ENCODE results near the gene TIAM1.
A peak's percentile ranks its signal among the peaks of the same experiment; 100 is the strongest.

TIAM1 gene

GRCh38 chr21:31158789-31159581, 185.1 kb downstream of the TIAM1 start:
- no peak overlapping the region for H3K4me3 Mint-ChIP-seq
- no peaks in the 10 kb centered on the region for H3K27me3 Mint-ChIP-seq
- no peaks in the 10 kb centered on the region for H3K9me3 Mint-ChIP-seq
- H3K4me1 Mint-ChIP-seq (ENCODE audit: low read depth): peaks cover 48% of the 10 kb centered on the region
- peaks cover 72% of the 10 kb centered on the region for H3K36me3 Mint-ChIP-seq (ENCODE audit: low read depth)
- no peak overlapping the region for H3K27ac Mint-ChIP-seq
- intact Hi-C loops (cut with micrococcal nuclease): no loop called here

- H3K27ac Mint-ChIP-seq: no peak overlapping the region
Observed at GRCh38 chr21:31157756-31158155, 186.3 kb downstream of the TIAM1 start.

GRCh38 chr21:31156662-31157061, 187.4 kb downstream of the TIAM1 start:
- intact Hi-C loops (cut with micrococcal nuclease): no loop called here
- H3K4me3 Mint-ChIP-seq: no peak overlapping the region
- peaks cover 28% of the 10 kb centered on the region for H3K4me1 Mint-ChIP-seq (ENCODE audit: low read depth)
- H3K27me3 Mint-ChIP-seq: no peaks in the 10 kb centered on the region
- H3K36me3 Mint-ChIP-seq (ENCODE audit: low read depth): peaks cover 80% of the 10 kb centered on the region
- H3K27ac Mint-ChIP-seq: no peak overlapping the region
- H3K9me3 Mint-ChIP-seq: no peaks in the 10 kb centered on the region

More at GRCh38 chr21:31157756-31158155, 186.3 kb downstream of the TIAM1 start:
- Mint-ChIP-seq H3K4me3 (no peak overlapping the region), H3K4me1 (ENCODE audit: low read depth) (peaks cover 38% of the 10 kb centered on the region), H3K27me3 (no peaks in the 10 kb centered on the region), H3K9me3 (no peaks in the 10 kb centered on the region), H3K36me3 (ENCODE audit: low read depth) (peaks cover 72% of the 10 kb centered on the region)
- intact Hi-C loops (cut with micrococcal nuclease): no loop called here

- Mint-ChIP-seq H3K36me3 (ENCODE audit: low read depth) (peaks cover 85% of the 10 kb centered on the region), H3K4me3 (no peak overlapping the region), H3K27ac (no peak overlapping the region), H3K4me1 (ENCODE audit: low read depth) (peaks cover 24% of the 10 kb centered on the region), H3K9me3 (no peaks in the 10 kb centered on the region), H3K27me3 (no peaks in the 10 kb centered on the region)
- intact Hi-C loops (cut with micrococcal nuclease): no loop called here
Observed at GRCh38 chr21:31156169-31156568, 187.9 kb downstream of the TIAM1 start.

- intact Hi-C loops (cut with micrococcal nuclease): no loop called here
- no peaks in the 10 kb centered on the region for H3K27me3 Mint-ChIP-seq
- peaks cover 99% of the 10 kb centered on the region for H3K36me3 Mint-ChIP-seq (ENCODE audit: low read depth)
- no peak overlapping the region for H3K4me3 Mint-ChIP-seq
- H3K27ac Mint-ChIP-seq: no peak overlapping the region
- H3K4me1 Mint-ChIP-seq (ENCODE audit: low read depth): no peaks in the 10 kb centered on the region
- no peaks in the 10 kb centered on the region for H3K9me3 Mint-ChIP-seq
Observed at GRCh38 chr21:31151156-31152045, 192.7 kb downstream of the TIAM1 start.

GRCh38 chr21:31145274-31145673, 198.8 kb downstream of the TIAM1 start:
- H3K4me3 Mint-ChIP-seq: no peak overlapping the region
- H3K9me3 Mint-ChIP-seq: no peaks in the 10 kb centered on the region
- peaks cover 95% of the 10 kb centered on the region for H3K36me3 Mint-ChIP-seq (ENCODE audit: low read depth)
- no peak overlapping the region for H3K27ac Mint-ChIP-seq
- intact Hi-C loops (cut with micrococcal nuclease): no loop called here
- H3K27me3 Mint-ChIP-seq: no peaks in the 10 kb centered on the region
- no peaks in the 10 kb centered on the region for H3K4me1 Mint-ChIP-seq (ENCODE audit: low read depth)

- H3K27ac Mint-ChIP-seq: no peak overlapping the region
- H3K36me3 Mint-ChIP-seq (ENCODE audit: low read depth): peaks cover 90% of the 10 kb centered on the region
- intact Hi-C loops (cut with micrococcal nuclease): no loop called here
- H3K27me3 Mint-ChIP-seq: no peaks in the 10 kb centered on the region
- no peaks in the 10 kb centered on the region for H3K9me3 Mint-ChIP-seq
- peaks cover 7% of the 10 kb centered on the region for H3K4me1 Mint-ChIP-seq (ENCODE audit: low read depth)
- H3K4me3 Mint-ChIP-seq: no peak overlapping the region
Observed at GRCh38 chr21:31143036-31143435, 201.0 kb downstream of the TIAM1 start.

GRCh38 chr21:31142600-31142999, 201.5 kb downstream of the TIAM1 start:
- Mint-ChIP-seq H3K9me3 (no peaks in the 10 kb centered on the region), H3K4me3 (no peak overlapping the region), H3K36me3 (ENCODE audit: low read depth) (peaks cover 88% of the 10 kb centered on the region), H3K27me3 (no peaks in the 10 kb centered on the region), H3K27ac (no peak overlapping the region), H3K4me1 (ENCODE audit: low read depth) (peaks cover 11% of the 10 kb centered on the region)
- intact Hi-C loops (cut with micrococcal nuclease): no loop called here

GRCh38 chr21:31141389-31142000, 202.6 kb downstream of the TIAM1 start:
- H3K4me1 Mint-ChIP-seq (ENCODE audit: low read depth): peaks cover 22% of the 10 kb centered on the region
- no peaks in the 10 kb centered on the region for H3K9me3 Mint-ChIP-seq
- no peak overlapping the region for H3K27ac Mint-ChIP-seq
- no peaks in the 10 kb centered on the region for H3K27me3 Mint-ChIP-seq
- peaks cover 88% of the 10 kb centered on the region for H3K36me3 Mint-ChIP-seq (ENCODE audit: low read depth)
- intact Hi-C loops (cut with micrococcal nuclease): no loop called here
- H3K4me3 Mint-ChIP-seq: no peak overlapping the region

GRCh38 chr21:31140676-31141075, 203.4 kb downstream of the TIAM1 start:
- Mint-ChIP-seq H3K4me1 (ENCODE audit: low read depth) (peaks cover 22% of the 10 kb centered on the region), H3K9me3 (no peaks in the 10 kb centered on the region), H3K27ac (no peak overlapping the region), H3K27me3 (no peaks in the 10 kb centered on the region), H3K36me3 (ENCODE audit: low read depth) (peaks cover 88% of the 10 kb centered on the region), H3K4me3 (no peak overlapping the region)
- intact Hi-C loops (cut with micrococcal nuclease): no loop called here

GRCh38 chr21:31140025-31140424, 204.0 kb downstream of the TIAM1 start:
- no peaks in the 10 kb centered on the region for H3K27me3 Mint-ChIP-seq
- peaks cover 25% of the 10 kb centered on the region for H3K4me1 Mint-ChIP-seq (ENCODE audit: low read depth)
- H3K36me3 Mint-ChIP-seq (ENCODE audit: low read depth): peaks cover 88% of the 10 kb centered on the region
- intact Hi-C loops (cut with micrococcal nuclease): no loop called here
- no peaks in the 10 kb centered on the region for H3K9me3 Mint-ChIP-seq
- no peak overlapping the region for H3K27ac Mint-ChIP-seq
- H3K4me3 Mint-ChIP-seq: no peak overlapping the region

GRCh38 chr21:31137960-31138359, 206.1 kb downstream of the TIAM1 start:
- intact Hi-C loops (cut with micrococcal nuclease): loop anchor here (5.0 kb wide), 1 partner anchor 36 kb away; no protein-coding TSS in a partner anchor
- no peak overlapping the region for H3K4me3 Mint-ChIP-seq
- peaks cover 92% of the 10 kb centered on the region for H3K36me3 Mint-ChIP-seq (ENCODE audit: low read depth)
- H3K27me3 Mint-ChIP-seq: no peaks in the 10 kb centered on the region
- no peaks in the 10 kb centered on the region for H3K9me3 Mint-ChIP-seq
- peaks cover 45% of the 10 kb centered on the region for H3K4me1 Mint-ChIP-seq (ENCODE audit: low read depth)
- H3K27ac Mint-ChIP-seq: peak overlapping the region; percentile 68

GRCh38 chr21:31136891-31137290, 207.2 kb downstream of the TIAM1 start:
- H3K4me1 Mint-ChIP-seq (ENCODE audit: low read depth): peaks cover 56% of the 10 kb centered on the region
- no peak overlapping the region for H3K4me3 Mint-ChIP-seq
- H3K27me3 Mint-ChIP-seq: no peaks in the 10 kb centered on the region
- peaks cover 92% of the 10 kb centered on the region for H3K36me3 Mint-ChIP-seq (ENCODE audit: low read depth)
- no peaks in the 10 kb centered on the region for H3K9me3 Mint-ChIP-seq
- intact Hi-C loops (cut with micrococcal nuclease): loop anchor here (5.0 kb wide), 1 partner anchor 35 kb away; no protein-coding TSS in a partner anchor
- peak overlapping the region; percentile 68 for H3K27ac Mint-ChIP-seq
